Measurements from ENCODE around the gene PKD1L1. TPM values are rescaled to one million over a fixed set of nuclear protein-coding genes. Genes with fewer than 3 reads are reported as not detected.

The PKD1L1 gene
- polyA plus RNA-seq, 1 donor from 2014 or later = 0.06 TPM

DNA sequence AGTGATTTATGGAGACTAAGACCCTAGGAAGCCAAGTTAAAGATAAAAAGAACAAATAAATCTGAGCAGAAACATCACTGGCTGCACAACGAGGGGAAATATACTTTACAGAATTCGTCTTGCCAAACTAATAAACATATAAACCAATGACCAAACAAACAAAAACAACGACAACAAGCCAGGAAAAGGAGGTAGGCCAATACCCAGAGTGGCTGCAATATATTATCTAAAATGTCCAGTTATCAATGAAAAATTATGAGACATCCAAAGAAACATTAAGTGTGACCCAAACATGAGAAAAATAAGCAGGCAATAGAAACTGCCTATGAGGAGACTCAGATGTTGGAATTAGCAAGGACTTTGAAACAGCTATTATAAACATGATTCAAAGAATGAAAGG, 81.0 kb downstream of the PKD1L1 start:
- H3K36me3 Mint-ChIP-seq = peaks cover 1% of the 10 kb centered on the region
- H3K27ac Mint-ChIP-seq = no peak overlapping the region
- no peaks in the 10 kb centered on the region for H3K27me3 Mint-ChIP-seq
- no peaks in the 10 kb centered on the region for H3K9me3 Mint-ChIP-seq
- H3K4me3 Mint-ChIP-seq = peak overlapping the region in 1 of 4 donors; percentile 49
- H3K4me1 Mint-ChIP-seq = no peaks in the 10 kb centered on the region

GRCh38 chr7:47866120-47866519, 82.1 kb downstream of the PKD1L1 start:
- no peak overlapping the region for H3K27ac Mint-ChIP-seq
- H3K36me3 Mint-ChIP-seq = peaks cover 3% of the 10 kb centered on the region
- H3K27me3 Mint-ChIP-seq = peaks cover 2% of the 10 kb centered on the region
- H3K4me1 Mint-ChIP-seq = no peaks in the 10 kb centered on the region
- no peaks in the 10 kb centered on the region for H3K9me3 Mint-ChIP-seq
- no peak overlapping the region for H3K4me3 Mint-ChIP-seq

GRCh38 chr7:47852330-47853245, 95.7 kb downstream of the PKD1L1 start:
- Mint-ChIP-seq H3K27me3 (peaks cover 2% of the 10 kb centered on the region), H3K9me3 (no peaks in the 10 kb centered on the region), H3K36me3 (peaks cover 2% of the 10 kb centered on the region), H3K4me1 (no peaks in the 10 kb centered on the region), H3K27ac (no peak overlapping the region), H3K4me3 (no peak overlapping the region)

- no peaks in the 10 kb centered on the region for H3K4me1 Mint-ChIP-seq
- no peak overlapping the region for H3K27ac Mint-ChIP-seq
- peaks cover 2% of the 10 kb centered on the region for H3K27me3 Mint-ChIP-seq
- no peaks in the 10 kb centered on the region for H3K36me3 Mint-ChIP-seq
- no peaks in the 10 kb centered on the region for H3K9me3 Mint-ChIP-seq
- H3K4me3 Mint-ChIP-seq = no peak overlapping the region
Observed at GRCh38 chr7:47847207-47847606, 101.1 kb downstream of the PKD1L1 start.

- Mint-ChIP-seq H3K9me3 (no peaks in the 10 kb centered on the region), H3K36me3 (no peaks in the 10 kb centered on the region), H3K4me3 (no peak overlapping the region), H3K4me1 (no peaks in the 10 kb centered on the region), H3K27ac (no peak overlapping the region), H3K27me3 (peaks cover 2% of the 10 kb centered on the region)
Observed at GRCh38 chr7:47846138-47846836, 102.0 kb downstream of the PKD1L1 start.

DNA sequence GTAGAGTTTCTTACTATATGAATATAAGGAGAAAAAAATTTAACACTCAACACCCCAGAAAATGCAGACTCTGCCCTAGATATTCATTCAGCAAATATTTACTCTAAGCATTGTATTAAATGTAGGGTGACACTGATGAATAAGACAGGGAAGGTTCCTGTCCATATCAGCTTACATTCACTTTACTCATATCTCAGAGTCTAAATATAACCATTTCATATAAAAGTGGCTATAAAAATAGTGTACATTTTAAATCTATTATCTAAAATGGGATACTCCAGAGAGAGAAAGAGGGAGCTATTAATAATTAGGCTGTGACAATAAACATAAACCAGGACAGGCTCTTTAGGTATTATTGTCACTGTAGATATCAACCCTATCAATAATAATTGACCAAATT, 104.0 kb downstream of the PKD1L1 start:
- Mint-ChIP-seq H3K4me3 (no peak overlapping the region), H3K4me1 (no peaks in the 10 kb centered on the region), H3K27ac (no peak overlapping the region), H3K9me3 (no peaks in the 10 kb centered on the region), H3K36me3 (no peaks in the 10 kb centered on the region), H3K27me3 (peaks cover 2% of the 10 kb centered on the region)

DNA sequence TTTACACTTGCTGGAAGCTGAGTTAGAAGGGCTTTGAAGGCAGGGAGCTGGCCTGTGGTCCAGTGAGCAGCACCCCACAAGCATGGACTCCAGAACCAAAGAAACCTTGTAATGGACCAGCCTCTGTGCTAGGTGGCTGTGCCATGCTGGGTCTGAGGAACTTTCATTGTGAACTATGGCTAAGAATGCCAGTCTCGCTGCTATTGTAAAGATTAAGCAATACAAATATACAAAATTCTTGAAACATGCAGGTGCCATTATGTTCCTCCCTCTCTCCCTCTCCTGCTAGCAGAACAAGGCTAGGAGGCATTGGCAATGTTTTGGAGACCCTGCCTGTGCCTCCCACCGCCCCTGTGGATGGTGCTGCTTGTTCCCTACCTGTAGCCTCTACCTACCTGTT, 105.0 kb downstream of the PKD1L1 start:
- Mint-ChIP-seq H3K4me3 (no peak overlapping the region), H3K9me3 (no peaks in the 10 kb centered on the region), H3K27ac (no peak overlapping the region), H3K27me3 (no peaks in the 10 kb centered on the region), H3K36me3 (no peaks in the 10 kb centered on the region), H3K4me1 (no peaks in the 10 kb centered on the region)

GRCh38 chr7:47839381-47839780, 108.9 kb downstream of the PKD1L1 start:
- H3K36me3 Mint-ChIP-seq = no peaks in the 10 kb centered on the region
- peaks cover 2% of the 10 kb centered on the region for H3K27me3 Mint-ChIP-seq
- H3K4me1 Mint-ChIP-seq = no peaks in the 10 kb centered on the region
- no peaks in the 10 kb centered on the region for H3K9me3 Mint-ChIP-seq
- no peak overlapping the region for H3K4me3 Mint-ChIP-seq
- no peak overlapping the region for H3K27ac Mint-ChIP-seq

- Mint-ChIP-seq H3K27me3 (peaks cover 7% of the 10 kb centered on the region), H3K4me3 (no peak overlapping the region), H3K9me3 (no peaks in the 10 kb centered on the region), H3K27ac (no peak overlapping the region), H3K36me3 (no peaks in the 10 kb centered on the region), H3K4me1 (peaks cover 6 to 15% (median 12%) of the 10 kb centered on the region in 3 donors)
Observed at GRCh38 chr7:47837826-47838225, 110.4 kb downstream of the PKD1L1 start.

DNA sequence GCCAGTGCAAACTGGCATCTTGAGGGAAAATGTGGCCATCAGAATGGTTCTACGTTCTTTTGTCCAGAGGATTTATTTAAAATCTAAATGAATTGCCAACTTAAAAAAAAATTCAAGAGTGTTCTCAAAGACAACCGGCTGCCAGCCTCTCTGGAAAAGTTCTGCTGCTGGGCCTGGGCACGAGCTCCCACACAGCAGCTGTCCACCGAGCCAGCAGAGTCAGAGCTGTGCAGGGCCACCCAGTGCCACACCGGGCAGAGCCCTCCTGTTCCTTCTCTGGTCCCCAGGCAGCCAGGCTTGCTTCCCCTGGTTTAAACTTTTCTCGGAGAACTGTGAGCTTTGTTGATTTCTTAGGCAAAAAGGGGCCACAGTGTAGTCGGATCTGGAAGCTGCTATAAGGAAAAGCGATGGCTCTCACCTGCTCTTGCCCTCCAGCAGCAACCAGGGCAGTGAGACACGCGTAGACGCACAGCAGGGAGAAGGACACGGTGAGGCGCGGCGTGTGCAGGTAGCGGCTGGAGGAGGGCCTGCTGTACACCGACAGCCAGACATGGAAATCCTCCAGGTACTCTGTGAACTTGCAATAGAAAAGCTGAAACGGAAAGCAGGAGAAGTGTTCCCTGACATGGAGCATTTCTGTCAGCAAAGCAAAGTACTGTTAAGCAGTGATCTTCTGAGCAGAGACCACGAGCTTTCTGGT, 111.6 kb downstream of the PKD1L1 start:
- Mint-ChIP-seq H3K36me3 (no peaks in the 10 kb centered on the region), H3K27ac (no peak overlapping the region), H3K4me1 (peaks cover 6 to 15% (median 13%) of the 10 kb centered on the region in 3 donors), H3K9me3 (no peaks in the 10 kb centered on the region), H3K27me3 (peaks cover 7% of the 10 kb centered on the region), H3K4me3 (no peak overlapping the region)

GRCh38 chr7:47836080-47836479, 112.2 kb downstream of the PKD1L1 start:
- no peak overlapping the region for H3K27ac Mint-ChIP-seq
- H3K36me3 Mint-ChIP-seq = no peaks in the 10 kb centered on the region
- peaks cover 6 to 15% (median 13%) of the 10 kb centered on the region in 3 donors for H3K4me1 Mint-ChIP-seq

DNA sequence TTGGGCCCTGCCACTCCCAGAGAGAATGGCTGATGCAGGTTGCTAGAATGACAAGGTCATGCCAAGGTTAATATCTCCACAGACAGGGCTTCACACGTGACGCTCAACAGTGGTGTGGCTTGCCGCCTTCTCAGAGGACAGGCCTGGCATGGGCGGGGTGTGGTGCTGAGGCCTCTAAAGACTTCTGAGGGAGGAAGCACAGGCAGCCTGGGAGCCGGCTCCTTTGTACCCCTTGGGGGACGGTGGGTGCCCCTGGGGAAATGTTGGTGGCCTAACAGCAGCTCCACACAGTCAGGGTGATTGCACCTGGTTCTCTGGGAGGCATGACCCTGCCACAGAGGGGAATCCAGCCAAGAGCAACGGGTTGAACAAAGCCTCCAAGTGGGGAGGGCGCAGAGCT, 115.1 kb downstream of the PKD1L1 start:
- Mint-ChIP-seq H3K9me3 (no peaks in the 10 kb centered on the region), H3K27me3 (peaks cover 7% of the 10 kb centered on the region), H3K27ac (peak overlapping the region in 1 of 3 donors; percentile 48), H3K4me1 (peaks cover 6 to 15% (median 15%) of the 10 kb centered on the region in 3 donors), H3K4me3 (peak overlapping the region in 2 of 4 donors; percentile 56 to 88), H3K36me3 (no peaks in the 10 kb centered on the region)

More at GRCh38 chr7:47836080-47836479, 112.2 kb downstream of the PKD1L1 start:
- H3K27me3 Mint-ChIP-seq = peaks cover 7% of the 10 kb centered on the region
- no peaks in the 10 kb centered on the region for H3K9me3 Mint-ChIP-seq
- H3K4me3 Mint-ChIP-seq = no peak overlapping the region

DNA sequence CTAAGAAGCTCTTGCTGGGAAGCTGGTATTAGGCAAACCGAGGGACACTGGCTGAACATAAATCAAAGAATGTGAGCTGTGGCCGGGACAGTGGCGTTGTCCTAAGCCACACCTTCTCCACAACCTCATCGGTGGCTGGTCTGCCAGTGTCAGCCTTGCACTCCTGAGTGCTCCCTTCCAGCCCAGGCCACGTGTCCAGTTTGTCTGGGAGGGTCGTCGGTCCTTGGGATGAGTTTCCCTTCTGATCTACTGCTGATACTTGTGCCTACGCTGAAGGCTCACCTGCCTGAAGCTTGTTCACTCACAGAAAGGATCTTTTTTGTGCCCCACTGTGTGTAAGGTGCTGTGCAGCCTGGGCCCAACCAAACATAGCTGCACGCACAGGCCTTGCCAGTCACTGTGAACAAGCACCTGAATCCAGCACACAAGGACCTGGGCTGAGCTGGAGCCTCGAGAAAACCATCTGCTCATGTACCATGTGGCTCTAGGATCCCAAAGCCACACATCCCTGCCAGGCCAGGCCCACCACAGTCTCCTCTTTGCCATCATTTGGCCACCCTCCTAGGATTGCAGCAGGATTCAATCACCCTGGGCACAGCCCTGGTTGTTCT, 116.1 kb downstream of the PKD1L1 start:
- peaks cover 6 to 15% (median 15%) of the 10 kb centered on the region in 3 donors for H3K4me1 Mint-ChIP-seq
- H3K36me3 Mint-ChIP-seq = no peaks in the 10 kb centered on the region
- peak overlapping the region in 1 of 4 donors; percentile 36 for H3K4me3 Mint-ChIP-seq
- H3K27ac Mint-ChIP-seq = peak overlapping the region in 1 of 3 donors; percentile 20
- H3K9me3 Mint-ChIP-seq = no peaks in the 10 kb centered on the region
- peaks cover 11% of the 10 kb centered on the region for H3K27me3 Mint-ChIP-seq

DNA sequence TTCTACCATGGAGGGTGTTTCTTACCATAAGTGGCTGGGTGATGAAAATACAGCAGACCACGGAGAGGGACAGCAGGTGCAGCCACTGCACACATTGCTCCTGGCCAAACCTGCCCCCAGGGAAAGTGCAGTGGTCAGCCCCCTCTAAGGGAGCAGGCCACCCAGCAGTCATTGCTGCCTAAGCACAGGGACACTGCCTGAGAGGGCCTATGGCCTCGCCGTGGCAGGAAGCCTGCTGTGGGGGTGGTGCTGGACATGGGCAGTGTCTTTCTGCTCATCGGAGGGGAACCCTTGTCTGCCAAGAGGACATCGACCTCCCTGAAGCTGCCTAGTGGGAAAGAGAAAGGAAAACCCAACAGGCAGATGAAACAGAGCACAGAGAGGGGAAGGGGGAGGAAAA, 118.3 kb downstream of the PKD1L1 start:
- peaks cover 9% of the 10 kb centered on the region for H3K27me3 Mint-ChIP-seq

More for the DNA sequence above, 118.3 kb downstream of the PKD1L1 start:
- Mint-ChIP-seq H3K4me3 (no peak overlapping the region), H3K9me3 (no peaks in the 10 kb centered on the region), H3K27ac (no peak overlapping the region), H3K4me1 (peaks cover 6 to 15% (median 15%) of the 10 kb centered on the region in 3 donors), H3K36me3 (no peaks in the 10 kb centered on the region)
